NCI-H1930 (cell line): ENCODE measurements around the gene CD14.
"Not testable (repeated sequence)": the region's sequence is repeated elsewhere in the genome, so short reads cannot be mapped to it uniquely, and the experiment has no call there.

Experiments used
- DNase-seq, 2 experiments: peaks; one replicate each; lab custom pipeline; 2025; lab: John Stamatoyannopoulos, UW

CD14 gene

DNA sequence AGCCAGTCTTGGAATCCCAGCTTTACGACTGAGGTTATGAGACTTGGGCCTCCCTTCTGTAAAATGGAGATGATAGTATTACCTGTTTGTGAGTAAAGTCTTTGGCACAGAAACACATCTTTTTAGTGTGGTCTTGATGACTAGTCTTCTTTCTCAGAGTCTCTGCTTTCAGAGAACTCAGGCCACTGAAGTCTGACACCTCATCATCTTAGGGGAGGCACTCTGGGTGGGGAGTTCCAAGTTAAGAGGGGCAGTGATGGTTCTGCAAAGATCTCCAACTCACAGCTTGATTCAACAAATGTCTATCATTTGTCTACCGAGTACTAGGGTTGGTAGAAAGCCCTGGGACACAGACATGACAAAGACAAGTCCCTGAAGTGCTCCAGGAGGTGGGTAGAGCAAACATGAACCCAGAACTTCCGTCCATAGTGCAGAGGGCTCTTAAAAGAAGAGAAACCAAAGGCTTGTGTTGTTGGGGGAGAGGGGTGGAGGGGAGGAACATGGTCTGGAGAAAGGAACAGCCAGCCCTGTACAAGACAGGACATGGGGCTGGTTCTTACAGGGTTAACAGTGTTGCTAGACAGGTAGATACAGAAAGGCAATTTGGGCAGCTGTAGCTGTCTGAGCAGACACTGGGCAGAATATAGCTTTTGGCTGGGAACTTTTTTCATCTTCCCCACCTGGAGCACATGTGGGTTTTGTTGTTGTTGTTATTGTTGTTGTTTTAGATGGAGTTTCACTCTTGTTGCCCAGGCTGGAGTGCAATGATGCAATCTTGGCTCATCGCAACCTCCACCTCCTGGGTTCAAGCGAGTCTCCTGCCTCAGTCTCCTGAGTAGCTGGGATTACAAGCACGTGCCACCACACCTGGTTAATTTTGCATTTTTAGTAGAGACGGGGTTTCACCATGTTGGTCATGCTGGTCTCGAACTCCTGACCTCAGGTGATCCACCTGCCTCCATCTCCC, 2.6 kb upstream of the CD14 start:
- DNase-seq: no peak

DNA sequence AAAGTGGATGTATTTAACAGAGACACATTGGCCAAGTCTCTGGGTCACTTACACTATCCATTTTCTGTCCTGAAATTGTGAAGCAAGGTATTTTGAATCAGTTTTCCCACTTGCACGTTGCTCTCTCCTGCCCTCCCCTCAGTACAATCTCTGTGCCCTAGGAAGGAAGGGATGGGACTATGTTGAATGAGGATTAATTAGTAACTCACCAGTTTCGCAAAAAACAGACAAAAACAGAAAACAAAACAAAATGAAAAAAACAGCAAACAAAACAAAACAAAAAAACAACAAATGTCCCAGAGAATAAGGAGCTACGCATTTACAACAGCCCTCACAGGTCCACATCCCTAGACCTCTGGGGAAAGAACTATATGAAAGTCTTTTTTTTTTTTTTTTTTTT, 1.1 kb upstream of the CD14 start:
- DNase-seq: no peak

DNA sequence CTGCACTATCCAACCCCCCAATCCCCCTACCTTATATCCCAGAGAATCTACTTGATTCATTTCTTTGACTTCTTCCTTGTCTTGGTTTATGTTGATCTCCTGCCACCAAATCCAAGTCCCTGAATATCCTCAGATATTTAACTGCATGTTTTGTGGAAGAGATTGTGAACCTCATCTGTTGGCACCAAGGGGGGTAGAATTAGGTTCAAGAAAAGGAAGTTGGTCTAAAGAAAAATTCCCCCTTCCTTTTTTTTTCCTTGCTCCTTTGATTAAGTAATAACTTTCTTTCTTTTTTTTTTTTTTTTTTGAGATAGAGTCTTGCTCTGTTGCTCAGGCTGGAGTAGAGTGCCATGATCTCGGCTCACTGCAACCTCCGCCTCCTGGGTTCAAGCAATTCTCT, 526 bp upstream of the CD14 start:
- DNase-seq: no peak

DNA sequence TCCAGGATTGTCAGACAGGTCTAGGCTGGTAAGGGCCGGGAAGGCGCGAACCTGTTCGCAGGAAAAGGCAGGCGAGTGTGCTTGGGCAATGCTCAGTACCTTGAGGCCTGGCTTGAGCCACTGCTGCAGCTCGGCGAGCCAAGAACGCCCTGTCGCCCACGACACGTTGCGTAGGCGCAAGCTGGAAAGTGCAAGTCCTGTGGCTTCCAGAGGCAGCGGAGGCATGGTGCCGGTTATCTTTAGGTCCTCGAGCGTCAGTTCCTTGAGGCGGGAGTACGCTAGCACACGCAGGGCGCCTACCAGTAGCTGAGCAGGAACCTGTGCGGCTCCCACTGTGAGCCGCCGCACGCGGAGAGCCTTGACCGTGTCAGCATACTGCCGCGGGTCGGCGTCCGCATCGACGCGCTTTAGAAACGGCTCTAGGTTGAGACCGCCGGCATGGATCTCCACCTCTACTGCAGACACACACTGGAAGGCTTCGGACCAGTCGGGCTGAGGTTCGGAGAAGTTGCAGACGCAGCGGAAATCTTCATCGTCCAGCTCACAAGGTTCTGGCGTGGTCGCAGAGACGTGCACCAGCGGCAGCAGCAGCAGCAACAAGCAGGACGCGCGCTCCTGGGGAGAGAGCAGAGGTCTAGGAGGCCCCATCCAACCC, 482 bp downstream of the CD14 start:
- peak in 1 of 2 experiments; percentile 22 for DNase-seq

DNA sequence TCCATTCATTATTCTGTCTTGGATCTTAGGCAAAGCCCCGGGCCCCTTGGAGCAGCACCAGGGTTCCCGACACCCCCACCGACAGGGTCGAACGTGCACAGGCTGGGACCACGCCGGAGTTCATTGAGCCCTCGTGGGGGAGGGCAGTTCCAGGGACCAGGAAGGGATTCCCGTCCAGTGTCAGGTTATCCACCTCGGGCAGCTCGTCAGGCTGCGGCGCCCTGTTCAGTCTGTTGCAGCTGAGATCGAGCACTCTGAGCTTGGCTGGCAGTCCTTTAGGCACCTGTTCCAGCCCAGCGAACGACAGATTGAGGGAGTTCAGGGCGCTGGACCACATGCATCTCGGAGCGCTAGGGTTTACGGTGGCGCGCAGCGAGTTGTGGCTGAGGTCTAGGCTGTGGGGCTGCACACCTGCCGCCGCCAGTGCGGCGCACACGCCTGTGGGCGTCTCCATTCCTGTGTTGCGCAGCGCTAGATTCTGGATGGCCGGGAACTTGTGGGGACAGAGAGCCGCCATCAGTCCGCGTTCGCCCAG, 1.1 kb downstream of the CD14 start:
- peak; percentile 21 to 29 for DNase-seq

DNA sequence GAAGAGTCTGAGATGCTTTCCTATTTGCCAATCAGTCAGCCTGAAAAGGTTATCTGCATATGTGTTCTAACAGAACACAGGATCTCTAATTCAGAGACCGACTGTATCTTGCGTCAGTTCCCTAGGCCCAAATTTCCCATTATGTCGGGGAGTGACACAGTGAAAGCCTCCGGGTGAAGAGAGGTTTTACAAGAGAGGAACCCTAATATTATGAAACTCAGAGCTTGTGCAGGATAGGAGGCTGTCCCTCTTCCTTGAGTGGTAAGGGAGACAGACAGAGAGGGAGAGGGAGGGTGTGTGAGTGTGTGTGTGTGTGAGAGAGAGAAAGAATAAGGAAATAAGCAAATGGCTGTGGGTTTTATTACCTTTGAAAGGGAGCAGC, 1.9 kb downstream of the CD14 start:
- no peak for DNase-seq

DNA sequence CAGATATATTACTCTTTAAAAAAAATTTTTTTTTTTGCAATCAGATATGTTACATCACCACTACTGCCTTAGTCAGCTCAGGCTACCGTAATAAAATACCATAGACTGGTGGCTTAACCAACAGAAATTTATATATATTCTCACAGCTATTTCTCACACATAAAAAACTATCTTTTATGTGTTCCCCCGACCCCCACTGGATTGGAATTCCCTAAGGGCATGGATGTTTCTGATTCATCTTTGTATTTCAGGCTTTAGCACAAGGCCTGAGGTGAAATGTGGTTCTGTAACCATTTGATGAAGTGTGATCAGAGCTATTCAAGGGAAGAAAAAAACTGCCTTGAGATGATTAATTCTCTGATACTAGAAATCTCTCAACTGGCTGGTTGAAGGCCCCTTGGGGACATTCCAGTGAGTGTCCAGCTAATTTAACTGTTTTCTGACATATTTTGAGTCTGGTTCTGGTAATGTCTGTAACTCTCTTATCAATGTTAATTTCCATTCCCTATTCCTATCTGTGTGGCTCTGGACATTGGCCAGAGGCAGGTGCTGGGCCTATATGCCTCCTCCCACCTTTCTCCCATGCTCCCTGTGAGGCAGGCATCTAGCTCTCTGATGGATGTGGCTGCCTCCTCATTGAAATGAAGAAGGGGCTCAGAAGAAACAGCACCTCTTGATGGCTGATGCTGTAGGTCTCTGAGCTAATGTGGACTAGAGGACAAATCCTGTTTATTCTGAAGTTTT, 2.5 kb downstream of the CD14 start:
- no peak for DNase-seq

DNA sequence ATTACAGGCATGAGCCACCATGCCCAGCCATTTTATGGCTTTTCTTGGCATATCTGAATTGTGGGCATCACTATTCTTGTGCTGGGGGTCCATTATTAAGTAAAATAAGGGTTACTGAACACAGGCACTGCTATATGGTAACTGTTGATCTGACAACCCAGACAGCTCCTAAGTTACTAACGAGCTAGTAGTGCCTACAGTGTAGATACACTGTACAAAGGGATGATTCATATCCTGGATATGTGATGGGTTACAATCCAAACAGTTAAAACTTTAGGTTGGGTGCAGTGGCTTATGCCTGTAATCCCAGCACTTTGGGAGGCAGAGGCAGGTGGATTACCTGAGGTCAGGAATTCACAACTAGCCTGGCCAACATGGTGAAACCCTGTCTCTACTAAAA, 4.3 kb downstream of the CD14 start:
- no peak for DNase-seq

DNA sequence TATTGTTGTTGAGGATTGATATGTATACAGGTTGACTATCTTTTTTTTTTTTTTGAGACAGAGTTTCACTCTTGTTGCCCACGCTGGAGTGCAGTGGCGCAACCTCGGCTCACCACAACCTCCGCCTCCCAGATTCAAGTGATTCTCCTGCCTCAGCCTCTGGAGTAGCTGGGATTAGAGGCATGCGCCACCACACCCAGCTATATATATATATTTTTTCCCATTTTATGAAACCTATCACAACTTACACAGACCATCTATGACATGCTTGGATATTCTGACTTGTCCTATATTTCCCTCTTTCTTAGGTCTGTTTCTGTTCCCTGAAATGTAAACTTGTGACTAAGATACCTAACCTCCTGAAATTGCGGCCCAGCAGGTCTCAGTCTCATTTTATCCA, 5.0 kb downstream of the CD14 start:
- no peak for DNase-seq

DNA sequence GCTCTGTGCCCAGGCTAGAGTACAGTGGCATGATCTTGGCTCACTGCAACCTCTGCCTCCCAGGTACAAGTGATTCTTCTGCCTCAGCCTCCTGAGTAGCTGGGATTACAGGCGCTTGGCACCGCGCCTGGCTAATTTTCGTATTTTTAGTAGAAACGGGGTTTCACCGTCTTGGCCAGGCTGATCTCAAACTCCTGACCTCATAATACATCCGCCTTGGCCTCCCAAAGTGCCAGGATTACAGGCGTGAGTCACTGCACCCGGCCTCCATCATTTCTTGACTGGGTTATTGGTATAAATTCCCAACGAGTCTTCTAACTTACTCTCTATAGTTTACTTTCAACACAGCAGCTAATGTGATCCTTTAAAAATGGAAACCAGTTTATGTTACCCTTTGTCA, 8.1 kb downstream of the CD14 start:
- not testable (repeated sequence) for DNase-seq

DNA sequence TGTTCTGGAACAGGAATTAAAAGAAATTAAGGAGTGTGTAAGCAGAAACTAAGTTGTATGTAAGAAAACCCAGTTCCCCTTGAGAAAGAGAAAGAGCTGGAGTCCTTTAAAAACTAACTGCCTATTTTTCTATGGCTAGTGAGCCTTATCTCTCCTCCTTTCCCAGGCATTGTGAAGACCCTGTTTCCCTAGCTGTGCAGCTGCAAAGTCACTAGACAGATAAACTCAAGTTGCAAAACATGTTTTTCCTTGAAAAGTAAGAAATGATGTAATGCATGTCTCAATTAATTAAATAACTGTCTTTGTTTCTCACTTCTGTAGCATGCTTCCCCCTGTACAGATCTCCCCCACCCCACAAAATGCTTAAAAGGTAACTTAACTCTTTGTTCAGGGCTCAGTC, 9.9 kb downstream of the CD14 start:
- DNase-seq: not testable (repeated sequence)

DNA sequence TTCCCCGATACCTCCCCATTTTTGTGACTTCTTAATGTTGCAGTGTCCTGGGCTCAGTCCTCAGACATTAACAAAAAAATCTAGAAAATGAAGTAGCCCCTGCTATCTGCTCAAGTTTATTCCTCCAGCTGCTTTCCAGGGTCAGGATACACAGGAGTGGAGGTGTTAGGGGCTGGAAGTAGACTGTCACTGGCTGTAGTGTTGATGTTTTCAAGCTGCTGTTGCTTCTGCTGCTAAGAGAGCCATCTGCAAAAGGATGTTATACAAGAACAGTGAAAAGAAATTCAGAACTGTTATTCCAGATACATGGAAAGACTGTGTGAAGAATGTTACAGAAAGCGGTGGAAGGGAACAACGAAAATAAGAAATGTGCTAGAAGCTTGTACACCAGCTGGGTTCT, 10.7 kb downstream of the CD14 start:
- DNase-seq: no peak

DNA sequence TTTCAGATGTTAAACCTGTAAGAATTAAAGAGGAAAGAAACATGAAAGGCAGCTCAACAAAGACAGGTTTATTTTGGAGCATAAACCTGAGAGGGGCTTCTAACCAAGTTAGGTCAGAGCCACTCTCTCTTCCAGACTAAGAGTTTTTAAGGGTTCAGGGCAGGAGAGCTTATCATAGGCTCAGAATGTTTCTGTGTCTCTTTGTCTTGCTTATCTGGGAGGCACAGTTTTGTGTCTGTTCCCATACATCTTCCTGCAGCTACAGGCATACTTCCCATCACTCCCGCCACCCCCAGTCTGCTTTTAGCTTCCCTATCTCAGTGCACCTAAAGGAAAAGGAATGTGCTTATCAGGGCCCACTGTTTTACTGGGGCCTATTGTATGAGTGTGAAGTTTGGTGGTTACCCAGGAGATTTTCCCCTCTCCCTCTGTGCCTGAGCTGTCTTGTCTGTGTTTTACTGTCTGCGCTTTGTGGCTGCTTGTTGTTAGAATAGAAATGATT, 21.9 kb downstream of the CD14 start:
- DNase-seq: no peak

DNA sequence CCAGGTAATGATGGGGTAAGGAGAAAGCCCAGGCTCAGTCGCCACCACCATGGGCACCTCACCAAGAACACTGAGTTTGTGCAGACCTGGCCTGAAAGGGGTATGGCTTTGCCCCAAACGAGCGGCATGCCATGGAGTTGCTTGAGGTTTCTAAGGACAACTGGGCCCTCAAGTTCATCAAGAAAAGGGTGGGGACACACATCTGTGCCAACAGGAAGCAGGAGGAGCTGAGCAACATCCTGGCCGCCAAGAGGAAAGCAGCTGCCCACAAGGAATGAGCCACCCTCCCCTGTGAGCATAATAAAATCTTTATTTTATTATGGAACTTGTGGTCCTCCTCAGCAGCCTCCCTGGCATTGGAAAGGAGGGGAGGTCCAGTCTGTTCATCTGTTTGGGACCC, 23.8 kb downstream of the CD14 start:
- no peak for DNase-seq

DNA sequence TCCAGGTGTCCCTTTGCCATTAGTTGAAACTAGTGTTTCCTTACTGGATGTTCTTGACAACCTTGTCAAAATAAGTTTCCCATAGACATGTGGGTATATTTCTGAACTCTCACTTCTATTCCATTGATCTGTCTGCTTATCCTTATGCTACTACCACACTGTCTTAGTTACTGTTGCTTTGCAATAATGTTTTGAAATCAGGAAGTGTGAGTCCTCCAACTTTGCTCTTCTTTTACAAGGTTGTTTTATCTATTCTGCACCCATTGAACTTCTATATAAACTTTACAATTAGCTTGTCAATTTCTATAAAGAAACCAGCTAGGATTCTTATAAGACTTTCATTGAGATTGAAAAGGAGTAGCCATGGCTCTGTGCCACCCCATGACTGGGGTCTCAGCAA, 24.3 kb downstream of the CD14 start:
- DNase-seq: no peak

DNA sequence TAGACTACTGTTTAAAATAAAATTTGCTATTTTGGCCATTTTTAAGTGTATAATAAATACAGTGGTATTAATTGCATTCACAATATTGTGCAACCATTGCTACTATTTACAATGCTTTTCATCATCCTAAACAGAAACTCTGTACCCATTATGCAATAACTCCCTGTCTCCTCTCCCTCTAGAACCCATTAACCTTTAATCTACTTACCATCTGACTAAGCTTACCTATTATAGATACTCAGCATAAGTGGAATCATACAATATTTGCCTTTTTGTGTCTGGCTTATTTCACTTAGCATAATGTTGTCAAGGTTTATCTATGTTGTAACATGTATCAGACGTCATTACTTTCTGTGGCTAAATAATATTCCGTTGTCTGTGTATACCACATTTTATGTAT, 25.9 kb downstream of the CD14 start:
- DNase-seq: no peak

DNA sequence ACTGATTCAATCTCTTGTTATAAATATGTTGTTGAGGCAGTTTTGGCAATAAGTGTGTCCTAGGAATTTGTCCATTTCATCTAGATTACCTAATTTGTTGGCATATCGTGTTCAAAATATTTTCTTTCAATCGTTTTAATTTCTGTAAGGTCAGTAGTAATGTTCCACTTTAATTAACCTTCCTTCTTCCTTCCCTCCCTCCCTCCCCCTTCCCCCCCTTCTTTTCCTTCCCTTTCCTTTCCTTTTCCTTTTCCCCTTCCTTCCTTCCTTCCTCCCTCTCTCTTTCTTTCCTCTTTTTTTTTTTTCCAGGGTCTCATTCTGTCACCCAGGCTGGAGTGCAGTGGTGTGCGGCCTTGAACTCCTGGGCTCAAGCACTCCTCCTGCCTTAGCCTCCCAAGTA, 27.1 kb downstream of the CD14 start:
- DNase-seq: no peak

DNA sequence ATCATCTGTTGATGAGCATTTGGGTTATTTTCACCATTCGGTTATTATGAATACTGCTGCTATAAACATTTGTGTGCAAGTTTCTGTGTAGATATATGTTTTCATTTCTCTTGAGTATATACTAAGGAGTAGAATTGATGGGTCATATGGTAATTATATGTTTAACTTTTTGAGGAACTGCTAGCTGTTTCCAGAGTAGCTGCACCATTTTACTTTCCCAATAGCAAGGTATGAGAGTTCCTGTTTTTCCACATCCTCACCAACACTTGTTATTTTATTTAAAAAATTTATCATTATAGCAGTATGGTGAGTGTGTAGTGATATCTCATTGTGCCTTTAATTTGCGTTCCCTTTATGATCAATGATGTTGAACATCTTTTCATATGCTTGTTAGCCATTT, 29.2 kb downstream of the CD14 start:
- no peak for DNase-seq

DNA sequence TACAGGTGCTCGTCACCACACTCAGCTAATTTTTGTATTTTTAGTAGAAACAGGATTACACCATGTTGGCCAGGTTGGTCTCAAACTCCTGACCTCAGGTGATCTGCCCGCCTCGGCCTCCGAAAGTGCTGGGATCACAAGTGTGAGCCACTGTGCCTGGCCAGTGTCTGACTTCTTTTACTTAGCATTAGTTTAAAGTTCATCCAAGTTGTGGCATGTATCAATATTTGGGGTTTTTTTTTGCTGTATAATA, 29.6 kb downstream of the CD14 start:
- DNase-seq: not testable (repeated sequence)

DNA sequence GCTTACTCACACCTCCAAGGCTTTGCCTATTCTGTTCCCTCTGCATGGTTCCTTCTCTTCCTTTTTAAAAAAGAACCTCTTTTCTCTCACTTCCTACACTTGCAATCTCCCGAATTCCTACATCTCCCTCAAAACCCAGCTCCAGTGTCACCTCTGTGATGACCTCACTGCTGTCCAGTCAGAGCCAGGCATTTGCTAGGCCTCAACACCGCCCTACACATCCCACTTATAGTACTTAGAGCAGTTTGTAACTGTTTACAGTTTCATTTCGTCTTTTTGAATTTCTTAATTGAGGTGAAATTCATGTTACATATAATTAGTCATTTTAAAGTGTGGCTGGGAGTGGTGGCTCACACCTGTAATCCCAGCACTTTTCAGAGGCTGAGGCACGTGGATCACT, 30.8 kb downstream of the CD14 start:
- DNase-seq: no peak

DNA sequence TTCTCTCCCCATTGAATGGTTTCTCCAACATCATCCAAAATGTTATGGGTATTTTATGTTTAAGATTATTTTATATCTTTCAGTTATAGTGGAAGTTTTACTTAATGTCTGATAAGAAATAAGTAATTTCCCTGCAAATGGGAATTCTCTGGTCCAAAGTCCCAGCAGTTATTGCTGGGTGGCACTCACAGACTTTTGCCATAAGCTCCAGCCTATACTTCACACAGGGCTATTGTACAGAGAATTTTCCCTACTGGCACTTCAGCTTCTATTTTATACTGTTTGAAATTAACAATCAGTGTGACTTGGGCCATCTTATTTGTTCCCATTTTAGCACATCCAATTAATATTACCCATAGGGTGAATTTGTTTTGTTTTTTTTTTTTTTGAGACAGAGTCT, 32.9 kb downstream of the CD14 start:
- no peak for DNase-seq

DNA sequence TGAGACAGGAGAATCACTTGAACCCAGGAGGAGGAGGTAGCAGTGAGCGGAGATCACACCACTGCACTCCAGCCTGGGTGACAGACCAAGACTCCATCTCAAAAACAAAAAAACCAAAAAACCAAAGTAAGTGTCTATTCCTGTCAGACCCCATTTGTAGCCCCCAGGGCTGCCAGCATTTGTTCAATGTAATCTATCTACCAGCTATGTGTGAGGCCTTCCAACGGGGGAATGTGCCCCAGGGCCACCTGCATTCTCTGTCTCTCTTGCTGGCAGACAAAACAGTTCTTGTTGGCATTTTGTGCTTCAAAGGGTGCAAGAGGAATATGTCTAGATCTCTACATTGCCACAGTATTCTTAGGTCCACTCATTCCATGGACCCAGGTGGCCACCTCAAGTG, 34.1 kb downstream of the CD14 start:
- DNase-seq: no peak

DNA sequence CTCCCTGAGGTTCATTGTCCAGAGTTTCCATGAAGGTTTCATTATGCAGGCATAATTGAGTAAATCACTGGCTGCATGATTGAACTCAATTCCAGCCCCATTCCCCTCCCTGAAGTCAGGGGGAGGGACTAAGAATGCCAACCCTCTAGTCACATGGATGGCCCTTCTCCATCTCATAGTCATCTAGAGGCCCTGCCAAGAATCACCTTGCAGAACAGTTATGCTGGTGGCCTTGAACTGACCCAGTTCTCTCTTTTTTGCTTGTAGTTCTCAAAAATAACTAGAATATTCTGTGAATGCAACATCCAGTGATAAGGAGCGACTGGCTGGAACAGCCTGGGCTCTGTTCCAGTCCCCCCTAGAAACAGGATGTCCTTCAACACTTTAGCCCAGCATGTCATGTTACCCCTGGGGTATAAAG, 36.6 kb downstream of the CD14 start:
- no peak for DNase-seq
